HT1080 (cell line): ENCODE results near the gene ZFAND6. TPM values are rescaled to one million over a fixed set of nuclear protein-coding genes. Genes with fewer than 3 reads are reported as not detected.

Experiments
- DNase-seq: peaks from one replicate; pipeline ENCODE4 v3.0.0-alpha.2; 2015; ENCODE audit warnings: low read depth
- small RNA-seq: library from RNA; depleted of rRNA; stranded (forward); fragments of <200 nt; gene quantifications from one replicate; pipeline ENCODE3, GENCODE V24; 2014
- total RNA-seq: library from RNA; depleted of rRNA; stranded (reverse); fragments of >200 nt; shearing (Covaris generic); gene quantifications from 2 replicates; pipeline ENCODE4 v1.2.3, GENCODE V29; 2014; rRNA removed

Gene ZFAND6
- total RNA-seq, 1 experiment from 2014 or later: 173 TPM

DNA sequence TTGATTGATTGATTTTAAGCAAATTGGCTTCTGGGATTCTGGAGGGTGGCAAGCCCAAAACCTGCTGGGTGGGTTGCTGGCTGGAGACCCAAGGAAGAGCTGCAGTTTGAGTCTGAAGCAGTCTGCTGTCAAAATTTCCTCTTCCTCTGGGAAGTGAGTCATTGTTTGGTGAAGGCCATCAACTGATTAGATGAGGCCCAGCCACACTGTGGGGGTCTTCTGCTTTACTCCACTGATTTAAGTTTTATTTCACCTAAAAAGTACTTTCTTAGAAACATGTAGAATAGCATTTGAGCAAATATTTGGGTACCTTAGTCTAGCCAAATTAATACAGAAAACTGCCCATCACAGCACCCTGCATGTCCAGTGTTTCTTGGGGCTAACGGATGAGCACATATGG is 127.1 kb downstream of the ZFAND6 start:
- DNase-seq: no peak

Small RNA genes lying within 50 kb of the gene (small RNA-seq; reads per million reads assigned to genes)
- not detected for gene RF00017

Other genes starting within 250 kb of the ZFAND6 start
- gene MTHFS, start 162.7 kb upstream of the ZFAND6 start, total RNA-seq: 29.6 and 41.8 TPM in 2 replicates
- gene BCL2A1, start 88.5 kb upstream of the ZFAND6 start, total RNA-seq: 6.7 and 7.9 TPM in 2 replicates
- 67.8 and 71.9 TPM in 2 replicates for gene FAH, start 93.3 kb downstream of the ZFAND6 start, total RNA-seq
- 0.07 TPM in 1 of 2 replicates, not detected in the other for gene CTXND1, start 192.5 kb downstream of the ZFAND6 start, total RNA-seq